ENCODE measurements around the gene CDH15.
"Not testable (repeated sequence)": the region's sequence is repeated elsewhere in the genome, so short reads cannot be mapped to it uniquely, and the experiment has no call there.

Gene CDH15

DNA sequence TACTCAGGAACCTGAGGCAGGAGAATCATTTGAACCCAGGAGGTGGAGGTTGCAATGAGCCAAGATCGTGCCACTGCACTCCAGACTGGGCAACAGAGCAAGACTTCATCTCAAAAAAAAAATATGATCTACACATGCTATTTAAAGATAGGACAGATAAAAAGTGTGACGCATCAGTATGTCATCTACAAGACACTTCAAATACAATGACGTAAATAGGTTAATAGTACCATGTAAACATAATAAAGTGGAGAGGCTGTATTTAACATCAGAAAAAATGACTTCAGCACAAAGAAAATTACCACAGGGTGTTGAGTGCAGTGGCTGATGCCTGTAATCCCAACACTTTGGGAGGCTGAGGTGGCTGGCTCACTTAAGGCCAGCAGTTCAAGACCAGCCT is 66.2 kb downstream of the CDH15 start:
- no peak overlapping the region for H3K9ac ChIP-seq (ENCODE audit: low read length)
- H3K36me3 ChIP-seq (ENCODE audit: control insufficient read depth, insufficient read depth, low read length), result no peaks in the 10 kb centered on the region
- H3K9me3 ChIP-seq (ENCODE audit: control insufficient read depth, low read length), result no peaks in the 10 kb centered on the region
- H3K4me3 ChIP-seq (ENCODE audit: low read length), result no peak overlapping the region
- no peaks in the 10 kb centered on the region for H3K27me3 ChIP-seq (ENCODE audit: control insufficient read depth, insufficient read depth, low read length)
- H3K4me1 ChIP-seq (ENCODE audit: control insufficient read depth, insufficient read depth, low read length), result no peaks in the 10 kb centered on the region

DNA sequence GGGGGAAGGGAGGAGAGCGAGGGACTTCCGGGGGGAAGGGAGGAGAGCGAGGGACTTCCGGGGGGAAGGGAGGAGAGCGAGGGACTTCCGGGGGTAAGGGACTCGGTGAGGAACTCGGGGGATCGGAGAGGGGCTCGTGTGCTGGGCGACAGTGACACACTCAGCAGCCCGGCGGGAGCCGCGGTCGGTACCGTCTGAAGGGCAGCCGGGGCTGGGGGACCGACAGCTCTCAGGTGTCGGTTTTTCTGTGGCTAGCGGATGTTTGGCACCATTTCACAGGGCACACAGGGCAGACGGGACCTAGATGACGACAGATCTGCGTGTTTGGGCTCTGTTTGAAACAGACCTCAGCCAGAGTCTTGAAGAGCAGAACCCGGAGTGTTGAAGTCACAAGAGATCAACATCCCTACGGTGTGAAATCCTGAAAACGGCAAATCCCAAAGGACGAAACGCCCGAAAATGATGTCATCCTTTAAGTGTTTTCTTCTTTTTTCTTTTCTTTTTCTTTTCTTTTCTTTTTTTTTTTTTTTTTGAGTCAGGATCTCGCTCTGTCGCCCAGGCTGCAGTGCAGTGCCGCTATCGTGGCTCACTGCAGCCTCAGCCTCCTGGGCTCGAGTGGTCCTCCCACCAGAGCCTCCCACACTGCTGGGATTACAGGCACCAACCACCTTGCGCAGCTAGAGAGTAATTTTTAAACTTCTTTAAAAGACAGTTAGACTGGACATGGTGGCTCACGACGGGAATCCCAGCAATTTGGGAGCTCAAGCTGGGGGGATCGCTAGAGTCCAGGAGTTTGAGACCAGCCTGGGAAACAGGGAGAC is 69.8 kb downstream of the CDH15 start:
- H3K9me3 ChIP-seq (ENCODE audit: control insufficient read depth, low read length), result no peaks in the 10 kb centered on the region
- H3K27me3 ChIP-seq (ENCODE audit: control insufficient read depth, insufficient read depth, low read length), result no peaks in the 10 kb centered on the region
- H3K4me3 ChIP-seq (ENCODE audit: low read length), result peak overlapping the region; percentile 75
- H3K36me3 ChIP-seq (ENCODE audit: control insufficient read depth, insufficient read depth, low read length), result no peaks in the 10 kb centered on the region
- peak overlapping the region; percentile 97 for H3K9ac ChIP-seq (ENCODE audit: low read length)
- no peaks in the 10 kb centered on the region for H3K4me1 ChIP-seq (ENCODE audit: control insufficient read depth, insufficient read depth, low read length)

DNA sequence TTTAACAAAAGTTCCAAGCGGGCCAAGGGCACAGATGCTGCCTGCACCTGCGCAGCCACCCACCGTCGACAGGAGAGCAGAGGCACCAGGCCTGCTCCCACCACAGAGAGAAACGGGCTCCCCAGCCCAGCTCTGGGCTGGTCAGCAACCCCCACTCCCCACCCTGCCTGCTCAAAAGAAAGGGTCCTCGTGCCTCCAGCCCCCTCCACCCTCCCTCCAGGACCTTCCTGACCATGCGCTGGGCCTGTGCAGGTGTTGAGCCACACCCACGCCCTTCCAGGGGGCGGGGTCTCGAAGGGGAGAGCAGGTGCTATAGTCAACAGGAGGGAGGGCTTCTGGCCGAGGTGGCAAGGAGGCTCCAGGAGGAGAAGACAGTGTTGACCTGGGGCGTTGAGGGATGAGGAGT is 71.2 kb downstream of the CDH15 start:
- Histone ChIP-seq H3K9me3 (ENCODE audit: control insufficient read depth, low read length) (no peaks in the 10 kb centered on the region), H3K4me3 (ENCODE audit: low read length) (no peak overlapping the region), H3K36me3 (ENCODE audit: control insufficient read depth, insufficient read depth, low read length) (no peaks in the 10 kb centered on the region)

GRCh38 chr16:89243664-89244063 is 72.1 kb downstream of the CDH15 start:
- H3K9me3 ChIP-seq (ENCODE audit: control insufficient read depth, low read length), result no peaks in the 10 kb centered on the region
- H3K9ac ChIP-seq (ENCODE audit: low read length), result no peak overlapping the region
- no peaks in the 10 kb centered on the region for H3K36me3 ChIP-seq (ENCODE audit: control insufficient read depth, insufficient read depth, low read length)
- peaks cover 8% of the 10 kb centered on the region for H3K4me1 ChIP-seq (ENCODE audit: control insufficient read depth, insufficient read depth, low read length)
- H3K27me3 ChIP-seq (ENCODE audit: control insufficient read depth, insufficient read depth, low read length), result peaks cover 3% of the 10 kb centered on the region
- no peak overlapping the region for H3K4me3 ChIP-seq (ENCODE audit: low read length)

More for the DNA sequence above, 71.2 kb downstream of the CDH15 start:
- Histone ChIP-seq H3K9ac (ENCODE audit: low read length) (no peak overlapping the region), H3K27me3 (ENCODE audit: control insufficient read depth, insufficient read depth, low read length) (peaks cover 3% of the 10 kb centered on the region), H3K4me1 (ENCODE audit: control insufficient read depth, insufficient read depth, low read length) (peaks cover 8% of the 10 kb centered on the region)

- H3K9me3 ChIP-seq (ENCODE audit: control insufficient read depth, low read length); H3K27me3 ChIP-seq (ENCODE audit: control insufficient read depth, insufficient read depth, low read length); H3K4me3 ChIP-seq (ENCODE audit: low read length); H3K36me3 ChIP-seq (ENCODE audit: control insufficient read depth, insufficient read depth, low read length); H3K9ac ChIP-seq (ENCODE audit: low read length); H3K4me1 ChIP-seq (ENCODE audit: control insufficient read depth, insufficient read depth, low read length): not testable (repeated sequence)
Measured at GRCh38 chr16:89244264-89244663, 72.7 kb downstream of the CDH15 start.

- Histone ChIP-seq H3K9me3 (ENCODE audit: control insufficient read depth, low read length) (no peaks in the 10 kb centered on the region), H3K9ac (ENCODE audit: low read length) (no peak overlapping the region), H3K4me1 (ENCODE audit: control insufficient read depth, insufficient read depth, low read length) (peaks cover 8% of the 10 kb centered on the region), H3K27me3 (ENCODE audit: control insufficient read depth, insufficient read depth, low read length) (peaks cover 3% of the 10 kb centered on the region), H3K36me3 (ENCODE audit: control insufficient read depth, insufficient read depth, low read length) (no peaks in the 10 kb centered on the region), H3K4me3 (ENCODE audit: low read length) (no peak overlapping the region)
Measured at GRCh38 chr16:89244754-89245153, 73.2 kb downstream of the CDH15 start.

Measured in mucosa of stomach (tissue), 1 donor.